Lower lobe of right lung (tissue), 2 donors: Measurements from ENCODE around the gene TMEM229B. TPM values are rescaled to one million over a fixed set of nuclear protein-coding genes. Genes with fewer than 3 reads are reported as not detected.
A peak's percentile ranks its signal among the peaks of the same experiment; 100 is the strongest.

Source experiments
- ATAC-seq, 2 donors: fragments of 200-7000 bp; cut with Tn5 transposase; one replicate each; pipeline ENCODE4 v1.9.1; 2020 to 2022; ENCODE audit warnings: mild to moderate bottlenecking in 2 of 2, moderate library complexity in 2 of 2
- DNase-seq: peaks from one replicate; pipeline ENCODE4 v3.0.0-alpha.2; 2020
- H3K27ac ChIP-seq: fragments of 200-600 bp; one replicate; pipeline ENCODE4 v1.8.0; 2022
- H3K27me3 ChIP-seq: fragments of 200-600 bp; one replicate; pipeline ENCODE4 v1.8.0; 2022; ENCODE audit warnings: low read depth
- H3K36me3 ChIP-seq: fragments of 200-600 bp; one replicate; pipeline ENCODE4 v1.8.0; 2022; ENCODE audit warnings: mild to moderate bottlenecking
- H3K4me1 ChIP-seq: fragments of 200-600 bp; one replicate; pipeline ENCODE4 v1.8.0; 2022
- H3K4me3 ChIP-seq: fragments of 200-600 bp; one replicate; pipeline ENCODE4 v1.8.0; 2022; ENCODE audit warnings: mild to moderate bottlenecking
- H3K9me3 ChIP-seq: fragments of 200-600 bp; one replicate; pipeline ENCODE4 v1.8.0; 2022
- intact Hi-C: fragments of 100-400 bp; cut with DNase I; formaldehyde crosslinking; loops from one replicate; pipeline ENCODE4 v1.11.0; 2022
- total RNA-seq: library from RNA; stranded (reverse); fragmentation: NEBNext Ultra II Directional; extraction: Animal tissue kit (Norgen Biotek cat#: 25700); gene quantifications from one replicate; pipeline ENCODE4 v1.2.1, GENCODE V29; 2021
- TF ChIP-seq, protein P1 (sequence below): fragments of 200-600 bp; IDR thresholded peaks from one replicate; pipeline ENCODE4 v1.8.0; 2022; ENCODE audit warnings: antibody characterized with exemption, mild to moderate bottlenecking
- donor health status: DM: no; HTN: yes; CAD: no; lungs with severe emphysema.

Gene TMEM229B
- total RNA-seq, 1 donor from 2014 or later, result 6.4 TPM

GRCh38 chr14:67492538-67492937 is 4.0 kb upstream of the TMEM229B start:
- Histone ChIP-seq H3K27ac (no peak overlapping the region), H3K4me1 (peaks cover 11% of the 10 kb centered on the region), H3K4me3 (no peak overlapping the region), H3K36me3 (no peaks in the 10 kb centered on the region), H3K27me3 (no peaks in the 10 kb centered on the region), H3K9me3 (peaks cover 10% of the 10 kb centered on the region)
- intact Hi-C loops, result no loop called here
- no peak for ATAC-seq
- TF ChIP-seq, protein P1, sequence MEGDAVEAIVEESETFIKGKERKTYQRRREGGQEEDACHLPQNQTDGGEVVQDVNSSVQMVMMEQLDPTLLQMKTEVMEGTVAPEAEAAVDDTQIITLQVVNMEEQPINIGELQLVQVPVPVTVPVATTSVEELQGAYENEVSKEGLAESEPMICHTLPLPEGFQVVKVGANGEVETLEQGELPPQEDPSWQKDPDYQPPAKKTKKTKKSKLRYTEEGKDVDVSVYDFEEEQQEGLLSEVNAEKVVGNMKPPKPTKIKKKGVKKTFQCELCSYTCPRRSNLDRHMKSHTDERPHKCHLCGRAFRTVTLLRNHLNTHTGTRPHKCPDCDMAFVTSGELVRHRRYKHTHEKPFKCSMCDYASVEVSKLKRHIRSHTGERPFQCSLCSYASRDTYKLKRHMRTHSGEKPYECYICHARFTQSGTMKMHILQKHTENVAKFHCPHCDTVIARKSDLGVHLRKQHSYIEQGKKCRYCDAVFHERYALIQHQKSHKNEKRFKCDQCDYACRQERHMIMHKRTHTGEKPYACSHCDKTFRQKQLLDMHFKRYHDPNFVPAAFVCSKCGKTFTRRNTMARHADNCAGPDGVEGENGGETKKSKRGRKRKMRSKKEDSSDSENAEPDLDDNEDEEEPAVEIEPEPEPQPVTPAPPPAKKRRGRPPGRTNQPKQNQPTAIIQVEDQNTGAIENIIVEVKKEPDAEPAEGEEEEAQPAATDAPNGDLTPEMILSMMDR, result no peak
- no peak for DNase-seq

GRCh38 chr14:67491741-67492507 is 3.4 kb upstream of the TMEM229B start:
- no peak for ATAC-seq
- H3K9me3 ChIP-seq, result peaks cover 10% of the 10 kb centered on the region
- no peaks in the 10 kb centered on the region for H3K36me3 ChIP-seq
- H3K27ac ChIP-seq, result no peak overlapping the region
- no peak overlapping the region for H3K4me3 ChIP-seq
- no peaks in the 10 kb centered on the region for H3K27me3 ChIP-seq
- intact Hi-C loops, result no loop called here
- TF ChIP-seq, protein P1, result no peak
- H3K4me1 ChIP-seq, result peaks cover 14% of the 10 kb centered on the region
- DNase-seq, result no peak

- Histone ChIP-seq H3K4me1 (peaks cover 14% of the 10 kb centered on the region), H3K4me3 (no peak overlapping the region), H3K27ac (no peak overlapping the region), H3K36me3 (no peaks in the 10 kb centered on the region), H3K9me3 (peaks cover 10% of the 10 kb centered on the region), H3K27me3 (no peaks in the 10 kb centered on the region)
- TF ChIP-seq, protein P1, result no peak
- intact Hi-C loops, result no loop called here
- ATAC-seq (no peak), DNase-seq (no peak)
These were observed 2.8 kb upstream of the TMEM229B start for GRCh38 chr14:67491285-67491684.

DNA sequence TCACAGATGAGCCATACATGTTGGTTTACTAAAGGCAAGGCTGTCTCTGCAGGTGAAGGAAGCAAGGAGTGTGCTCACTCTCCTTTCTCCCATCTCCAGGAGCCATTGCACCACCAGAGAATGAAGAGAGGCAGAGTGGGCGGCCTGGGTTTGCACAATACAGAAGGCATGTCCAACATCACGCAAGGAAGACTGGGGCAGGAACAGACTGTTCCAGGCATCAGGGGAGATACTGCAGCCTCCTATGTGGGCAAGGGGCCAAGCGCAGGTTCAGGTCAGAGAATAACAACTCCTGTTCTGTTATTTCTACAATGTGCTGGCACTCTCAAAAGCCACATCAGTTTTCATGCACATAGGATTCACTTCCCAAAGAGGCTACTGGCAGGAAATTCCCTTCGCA is 1.7 kb upstream of the TMEM229B start:
- Histone ChIP-seq H3K27me3 (no peaks in the 10 kb centered on the region), H3K9me3 (peaks cover 10% of the 10 kb centered on the region), H3K4me1 (peaks cover 21% of the 10 kb centered on the region), H3K27ac (no peak overlapping the region), H3K36me3 (no peaks in the 10 kb centered on the region), H3K4me3 (no peak overlapping the region)
- ATAC-seq, result no peak
- DNase-seq, result peak; percentile 57
- TF ChIP-seq, protein P1, result no peak
- intact Hi-C loops, result no loop called here

DNA sequence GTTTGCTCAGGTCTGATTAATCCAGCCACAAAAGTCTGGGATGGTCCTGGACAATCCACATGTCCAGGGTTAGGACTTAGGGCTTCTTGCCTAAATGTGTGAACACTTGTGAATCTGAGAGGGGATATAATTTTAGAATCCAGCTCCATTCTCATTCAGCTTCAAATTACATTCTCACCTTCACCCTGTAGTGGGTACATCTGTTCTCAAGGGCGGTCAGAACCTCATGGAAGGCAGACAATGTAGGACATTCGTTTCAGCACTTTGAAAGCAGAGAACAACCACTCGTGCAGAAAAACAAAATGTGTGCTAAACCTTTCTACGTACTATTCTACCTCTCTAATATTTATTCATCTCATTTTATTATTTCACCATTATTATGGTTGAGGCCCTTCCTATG is 1.2 kb downstream of the TMEM229B start:
- Histone ChIP-seq H3K36me3 (no peaks in the 10 kb centered on the region), H3K27ac (no peak overlapping the region), H3K27me3 (no peaks in the 10 kb centered on the region), H3K4me3 (no peak overlapping the region), H3K9me3 (no peaks in the 10 kb centered on the region), H3K4me1 (peaks cover 21% of the 10 kb centered on the region)
- intact Hi-C loops, result no loop called here
- ATAC-seq (no peak), DNase-seq (no peak)
- TF ChIP-seq, protein P1, result no peak
